HepG2 (cell line): Measurements from ENCODE around the gene WDR27. TPM values are rescaled to one million over a fixed set of nuclear protein-coding genes. Genes with fewer than 3 reads are reported as not detected.

Source experiments
- ATAC-seq: fragments of 200-7000 bp; cut with Tn5 transposase; 3 replicates; pipeline ENCODE4 v1.9.1; 2020; ENCODE audit warnings: mild to moderate bottlenecking, moderate library complexity
- BruUV-seq: library from RNA; stranded (reverse); fragments of 400-500 nt; replicated peaks from 2 replicates; lab custom pipeline; 2021; lab: Mats Ljungman, UMichigan
- CTCF ChIA-PET: fragments of 300-600 bp; formaldehyde crosslinking; extraction: SDS; loops from one replicate; lab custom pipeline; 2021; ENCODE audit warnings: low total read pairs, inconsistent platforms, low intra/inter-chr PET ratio; lab: Yijun Ruan, JAX
- POLR2A ChIA-PET: fragments of 350-600 bp; sonication (Branson Sonifier 250); formaldehyde crosslinking; loops from one replicate; lab custom pipeline; 2020; ENCODE audit warnings: antibody characterized with exemption, inconsistent platforms; lab: Yijun Ruan, JAX
- DNase-seq: peaks from one replicate; pipeline ENCODE4 v3.0.0-alpha.2; 2015; ENCODE audit warnings: low spot score
- FAIRE-seq: peaks from 3 replicates; lab custom pipeline; 2011; peaks lifted over from hg19 to GRCh38; lab: Jason Lieb, UNC
- H2AFZ ChIP-seq: one replicate; pipeline ENCODE4 v1.6.1; 2011; ENCODE audit warnings: low read length, inconsistent platforms
- H3K27ac ChIP-seq: fragments of 300-600 bp; 3 replicates; pipeline ENCODE4 v1.8.0; 2011; ENCODE audit warnings: mixed run types, mild to moderate bottlenecking, mixed read lengths, low read length, inconsistent platforms; ENCODE audit not compliant: insufficient read depth; ENCODE audit errors: extremely low read length
- H3K27me3 ChIP-seq, 2 experiments: fragments of 200-600 bp in 1 of 2; 2 replicates in 1 of 2; 3 replicates in 1 of 2; pipeline versions ENCODE4 v1.6.0 to v1.8.0; 2011; ENCODE audit warnings: low read length in 2 of 2, mild to moderate bottlenecking in 2 of 2, moderate library complexity in 2 of 2, inconsistent platforms in 1 of 2; ENCODE audit not compliant: insufficient read depth in 2 of 2, control insufficient read depth in 1 of 2
- H3K36me3 ChIP-seq, 2 experiments: fragments of 200-600 bp in 1 of 2; replicated peaks in 1 of 2; 2 replicates in 1 of 2; 3 replicates in 1 of 2; pipeline versions ENCODE4 v1.5.1 to v1.8.0; 2011; ENCODE audit warnings: low read length in 2 of 2, inconsistent platforms in 1 of 2; ENCODE audit not compliant: insufficient read depth in 2 of 2, control insufficient read depth in 1 of 2
- H3K4me1 ChIP-seq: 2 replicates; pipeline ENCODE4 v1.5.1; 2012; ENCODE audit warnings: low read length, inconsistent platforms; ENCODE audit not compliant: insufficient read depth
- H3K4me2 ChIP-seq: 2 replicates; pipeline ENCODE4 v1.6.0; 2011; ENCODE audit warnings: low read depth, low read length, inconsistent platforms
- H3K4me3 ChIP-seq, 3 experiments: fragments of 200-600 bp in 1 of 3; sonication (generic), shearing (Covaris generic) in 1 of 3; replicated peaks in 1 of 3; 2 replicates each; pipeline ENCODE4 v1.5.1; 2011 to 2016; ENCODE audit warnings: low read length in 3 of 3, inconsistent platforms in 2 of 3, low read depth in 2 of 3, mild to moderate bottlenecking in 2 of 3, control low read depth in 1 of 3, mixed read lengths in 1 of 3; ENCODE audit not compliant: insufficient read depth in 1 of 3
- H3K79me2 ChIP-seq: one replicate; pipeline ENCODE4 v1.6.1; 2011; ENCODE audit warnings: low read length, inconsistent platforms; ENCODE audit not compliant: insufficient read depth
- H3K9ac ChIP-seq: 2 replicates; pipeline ENCODE4 v1.6.0; 2011; ENCODE audit warnings: mild to moderate bottlenecking, low read depth, low read length, inconsistent platforms; ENCODE audit not compliant: insufficient read depth
- H3K9me3 ChIP-seq: 2 replicates; pipeline ENCODE4 v1.5.1; 2012; ENCODE audit warnings: mild to moderate bottlenecking, low read length
- H4K20me1 ChIP-seq: 2 replicates; pipeline ENCODE4 v1.6.0; 2011; ENCODE audit warnings: inconsistent platforms, mild to moderate bottlenecking, low read length, moderate library complexity; ENCODE audit not compliant: insufficient read depth
- AGO2 ChIP-seq: fragments of 200-400 bp; formaldehyde crosslinking; optimal IDR thresholded peaks from 2 replicates; pipeline ENCODE3; 2017; ENCODE audit warnings: mild to moderate bottlenecking, low read depth, low read length, moderate library complexity
- CBFB ChIP-seq: sonication (generic); formaldehyde crosslinking; IDR thresholded peaks from 2 replicates; pipeline ENCODE4 v1.4.0; 2020; ENCODE audit warnings: missing genetic modification reagents
- FOXK2 ChIP-seq: fragments of 450-650 bp; IDR thresholded peaks from 2 replicates; pipeline ENCODE4 v1.6.1; 2016
- FOXM1 ChIP-seq: sonication (generic); formaldehyde crosslinking; IDR thresholded peaks from 2 replicates; pipeline ENCODE4 v1.5.0; 2020; ENCODE audit warnings: missing genetic modification reagents
- GPBP1L1 ChIP-seq: sonication (generic); formaldehyde crosslinking; IDR thresholded peaks from 2 replicates; pipeline ENCODE4 v1.5.0; 2020; ENCODE audit warnings: mild to moderate bottlenecking, missing genetic modification reagents
- MED8 ChIP-seq: sonication (generic); formaldehyde crosslinking; IDR thresholded peaks from 2 replicates; pipeline ENCODE4 v1.8.1; 2023; ENCODE audit warnings: mild to moderate bottlenecking, missing genetic modification reagents; ENCODE audit not compliant: insufficient replicate concordance
- MIXL1 ChIP-seq: IDR thresholded peaks from 2 replicates; pipeline ENCODE4 v1.6.1; 2016
- NR1H2 ChIP-seq: sonication (generic); formaldehyde crosslinking; IDR thresholded peaks from 2 replicates; pipeline ENCODE4 v1.8.1; 2022; ENCODE audit warnings: low read depth, missing genetic modification reagents, borderline replicate concordance
- PITX1 ChIP-seq: sonication (generic); formaldehyde crosslinking; IDR thresholded peaks from 2 replicates; pipeline ENCODE4 v1.5.1; 2020; ENCODE audit warnings: mild to moderate bottlenecking, missing genetic modification reagents
- ZBED4 ChIP-seq: sonication (generic); formaldehyde crosslinking; IDR thresholded peaks from 2 replicates; pipeline ENCODE4 v1.4.0; 2020; ENCODE audit warnings: missing genetic modification reagents, borderline replicate concordance
- ZFP82 ChIP-seq: sonication (generic); formaldehyde crosslinking; IDR thresholded peaks from 2 replicates; pipeline ENCODE4 v1.5.1; 2020; ENCODE audit warnings: mild to moderate bottlenecking, missing genetic modification reagents, borderline replicate concordance
- ZNF18 ChIP-seq: sonication (generic); formaldehyde crosslinking; IDR thresholded peaks from 2 replicates; pipeline ENCODE4 v1.8.0; 2022; ENCODE audit warnings: mild to moderate bottlenecking, missing genetic modification reagents; ENCODE audit not compliant: insufficient replicate concordance
- ZNF772 ChIP-seq: sonication (generic); formaldehyde crosslinking; IDR thresholded peaks from 2 replicates; pipeline ENCODE4 v1.5.0; 2020; ENCODE audit warnings: mild to moderate bottlenecking, missing genetic modification reagents
- WGBS: methylation state at CpG from one replicate; pipeline ENCODE4 v1.1.6; 2017; ENCODE audit warnings: low lambda C conversion rate; 5-methylcytosine and 5-hydroxymethylcytosine counted together
- in situ Hi-C: cut with HindIII; loops from 2 replicates; pipeline ENCODE4 v1.10.0; 2017; ENCODE audit warnings: low pct_unique_long_range_greater_than_20kb; ENCODE audit not compliant: extremely low pct_ligation_motif_present
- intact Hi-C: fragments of 100-400 bp; cut with micrococcal nuclease; formaldehyde crosslinking; loops from one replicate; pipeline ENCODE4 v1.10.0; 2022; ENCODE audit not compliant: unreplicated experiment
- polyA plus RNA-seq, 8 experiments: library from polyadenylated mRNA; depleted of rRNA in 3 of 8; stranded (reverse) in 7 of 8; unstranded in 1 of 8; fragments of >200 nt; fragmentation: Illumina TruSeq in 4 of 8; extraction: Trizol in 4 of 8; gene quantifications; 2 replicates each; pipeline versions ENCODE4 v1.2.1 to v1.2.3, GENCODE V29; 2011 to 2016; ENCODE audit warnings: low read depth in 4 of 8, missing spikeins in 1 of 8, mixed read lengths in 1 of 8; ENCODE audit not compliant: insufficient read depth in 1 of 8
- total RNA-seq, 5 experiments: library from RNA; depleted of rRNA; stranded (reverse); fragments of >200 nt; fragmentation: Illumina TruSeq; extraction: Trizol; gene quantifications; 2 replicates each; pipeline ENCODE4 v1.2.3, GENCODE V29; 2016; ENCODE audit warnings: low read depth in 1 of 5

WDR27 gene
- total and polyA plus RNA-seq, 2 of the 13 experiments (the other 11 are each of a cell fraction or from before 2014, with no cell fraction given), result 34.1 to 80.3 TPM

GRCh38 chr6:169625376-169625775 lies 76.5 kb downstream of the WDR27 start:
- peak; percentile 11; the same call in 1 of the 3 replicates for ATAC-seq
- H3K4me2 ChIP-seq, result no peak overlapping the region
- no peak for DNase-seq
- POLR2A ChIA-PET, result no interaction called here
- WGBS, result no CpG with 5 or more reads among the region's 15 CpGs
- H3K4me3 ChIP-seq, result no peak overlapping the region
- H4K20me1 ChIP-seq, result no peaks in the 10 kb centered on the region
- no peak overlapping the region for H3K9ac ChIP-seq
- no TSS peak for BruUV-seq
- no peaks in the 10 kb centered on the region for H3K9me3 ChIP-seq
- TF ChIP-seq AGO2 (peak; percentile 39), ZFP82 (CRISPR knock-in tag) (no peak), MED8 (CRISPR knock-in tag) (no peak), MIXL1 (CRISPR knock-in tag) (no peak), GPBP1L1 (CRISPR knock-in tag) (no peak)
- no peaks in the 10 kb centered on the region for H3K79me2 ChIP-seq
- peaks cover 10% of the 10 kb centered on the region for H3K4me1 ChIP-seq
- in situ Hi-C loops (no loop called here), intact Hi-C loops (no loop called here)
- no peak for FAIRE-seq
- no peaks in the 10 kb centered on the region for H3K27me3 ChIP-seq
- H2AFZ ChIP-seq, result no peak overlapping the region
- H3K36me3 ChIP-seq, result peaks cover 21 to 29% of the 10 kb centered on the region in 2 experiments; a peak in 4 of 5 replicates
- CTCF ChIA-PET, result no interaction called here
- no peak overlapping the region for H3K27ac ChIP-seq

GRCh38 chr6:169624785-169625184 lies 77.0 kb downstream of the WDR27 start:
- Histone ChIP-seq H3K9me3 (no peaks in the 10 kb centered on the region), H3K4me1 (peaks cover 16% of the 10 kb centered on the region), H3K4me2 (no peak overlapping the region), H3K27ac (no peak overlapping the region), H3K27me3 (no peaks in the 10 kb centered on the region), H3K79me2 (no peaks in the 10 kb centered on the region), H3K36me3 (peaks cover 21 to 29% of the 10 kb centered on the region in 2 experiments; a peak in 4 of 5 replicates), H3K4me3 (no peak overlapping the region), H3K9ac (no peak overlapping the region), H2AFZ (no peak overlapping the region), H4K20me1 (no peaks in the 10 kb centered on the region)
- intact Hi-C loops (no loop called here), in situ Hi-C loops (no loop called here)
- no TSS peak for BruUV-seq
- CTCF ChIA-PET, result no interaction called here
- 89% methylated on average over 11 of the region's 11 CpGs for WGBS
- ATAC-seq (no peak), FAIRE-seq (no peak), DNase-seq (no peak)
- POLR2A ChIA-PET, result no interaction called here
- TF ChIP-seq NR1H2 (CRISPR knock-in tag) (no peak), ZBED4 (no peak), FOXM1 (CRISPR knock-in tag) (no peak), ZNF772 (CRISPR knock-in tag) (no peak), CBFB (CRISPR knock-in tag) (no peak), ZNF18 (CRISPR knock-in tag) (no peak), PITX1 (CRISPR knock-in tag) (no peak), FOXK2 (no peak)
